ENCODE data around the gene CHRM4. TPM values are rescaled to one million over a fixed set of nuclear protein-coding genes. Genes with fewer than 3 reads are reported as not detected.
"Not testable (repeated sequence)": the region's sequence is repeated elsewhere in the genome, so short reads cannot be mapped to it uniquely, and the experiment has no call there.

CHRM4 gene
- polyA plus RNA-seq, 2 of the 4 experiments (the other 2 are of a cell fraction): 0.17 to 0.28 TPM

GRCh38 chr11:46381048-46381818 is 10.3 kb downstream of the CHRM4 start, which contains the start of gene MDK:
TSS of gene MDK (plus strand) at chr11:46381669. CDS start at chr11:46382058, 389 bp downstream.
- FAIRE-seq (no peak), ATAC-seq (peak in 1 of 2 experiments; percentile 10; a peak in 2 of 6 replicates), DNase-seq (ENCODE audit: low read depth in 1 of 2, low spot score in 1 of 2) (no peak)
- Histone ChIP-seq H3K4me1 (peaks cover 11% of the 10 kb centered on the region), H3K4me2 (peak within 1 kb of the TSS; percentile 99), H3K9me3 (no peaks in the 10 kb centered on the region), H3K27ac (peak within 1 kb of the TSS; percentile 37 to 85), H3K4me3 (peak within 1 kb of the TSS; percentile 48)
- 36% methylated on average over 3 of the region's 96 CpGs for WGBS (ENCODE audit: missing lambda C conversion rate)
- ChIA-PET POLR2A (no interaction called here), CTCF (interaction anchor here (0.5 to 19.6 kb wide), 2 partner anchors 9 to 277 kb away, joined by 3 to 220 read pairs; partner anchors contain the start of gene CHRM4)
- TF ChIP-seq HOXB5 (CRISPR knock-in tag; IDR thresholded peaks at IDR 0.05): no peak
- TF ChIP-seq JUN (IDR thresholded peaks at IDR 0.05): no peak
- TF ChIP-seq HEYL (CRISPR knock-in tag; IDR thresholded peaks at IDR 0.05): no peak
- no peak for TF ChIP-seq ZNF302 (CRISPR knock-in tag; IDR thresholded peaks at IDR 0.05)
- TF ChIP-seq GATA3 (IDR thresholded peaks at IDR 0.05; ENCODE audit: borderline replicate concordance): no peak
- no peak for TF ChIP-seq REST (IDR thresholded peaks at IDR 0.05)
- no peak for TF ChIP-seq SMC3 (IDR thresholded peaks at IDR 0.05)
- TF ChIP-seq MAZ (IDR thresholded peaks at IDR 0.05; ENCODE audit: borderline replicate concordance, low read depth, low read length): no peak
- no peak for TF ChIP-seq CBX8 (IDR thresholded peaks at IDR 0.05)
- no peak for TF ChIP-seq HES2 (IDR thresholded peaks at IDR 0.05)
- no peak for TF ChIP-seq CHD4 (IDR thresholded peaks at IDR 0.05; ENCODE audit: borderline replicate concordance)
- TF ChIP-seq EP300 (IDR thresholded peaks at IDR 0.05): no peak

- Histone ChIP-seq H3K9me3 (no peaks in the 10 kb centered on the region), H3K4me2 (peak overlapping the region; percentile 99), H3K4me1 (peaks cover 11% of the 10 kb centered on the region), H3K27ac (peak overlapping the region; percentile 37 to 85), H3K4me3 (peak overlapping the region; percentile 48)
- no peak for TF ChIP-seq POLR2A (IDR thresholded peaks at IDR 0.05; ENCODE audit: low read length)
- no peak for TF ChIP-seq ZNF302 (CRISPR knock-in tag; IDR thresholded peaks at IDR 0.05)
- no peak for TF ChIP-seq RFX5 (IDR thresholded peaks at IDR 0.05)
- peak; percentile 34; the same call in 1 of the 2 replicates for TF ChIP-seq MAX (IDR thresholded peaks at IDR 0.05)
- TF ChIP-seq FOSL2 (IDR thresholded peaks at IDR 0.05): no peak
- peak; percentile 27; the same call in 1 of the 2 replicates for TF ChIP-seq FOSL2 (CRISPR knock-in tag; IDR thresholded peaks at IDR 0.05)
- 0 out of 2 replicates have a peak, but pooled peaks have one; percentile 39 for TF ChIP-seq PBX3 (IDR thresholded peaks at IDR 0.05)
- no peak for TF ChIP-seq TP53 (CRISPR knock-in tag; IDR thresholded peaks at IDR 0.05)
- no peak for TF ChIP-seq CEBPB (IDR thresholded peaks at IDR 0.05)
- TF ChIP-seq HES2 (IDR thresholded peaks at IDR 0.05): no peak
- TF ChIP-seq KDM1A (IDR thresholded peaks at IDR 0.05; ENCODE audit: low read depth): no peak
- ATAC-seq (peak in 1 of 2 experiments; percentile 50; a peak in 3 of 6 replicates), FAIRE-seq (no peak), DNase-seq (ENCODE audit: low read depth in 1 of 2, low spot score in 1 of 2) (no peak)
- ChIA-PET POLR2A (no interaction called here), CTCF (interaction anchor here (1.5 to 19.6 kb wide), 3 partner anchors 10 to 165 kb away, joined by 3 to 220 read pairs (median 35); partner anchors contain the start of gene CHRM4)
- 8% methylated on average over 21 of the region's 45 CpGs for WGBS (ENCODE audit: missing lambda C conversion rate)
These were observed 11.1 kb downstream of the CHRM4 start for GRCh38 chr11:46380340-46381047.

- Histone ChIP-seq H3K4me1 (peaks cover 11% of the 10 kb centered on the region), H3K27ac (peak overlapping the region in 1 of 2 experiments; percentile 85; a peak in 2 of 6 replicates), H3K4me2 (peak overlapping the region; percentile 99; the same call in 2 of the 3 replicates)
- CTCF ChIA-PET: interaction anchor here (0.6 to 19.6 kb wide), 5 partner anchors 9 to 166 kb away, joined by 3 to 220 read pairs (median 3); partner anchors contain the start of gene CHRM4
- 88% methylated on average over 21 of the region's 36 CpGs for WGBS (ENCODE audit: missing lambda C conversion rate)
- POLR2A ChIA-PET; DNase-seq (ENCODE audit: low read depth in 1 of 2, low spot score in 1 of 2); H3K9me3 ChIP-seq; H3K4me3 ChIP-seq; FAIRE-seq: not testable (repeated sequence)
- ATAC-seq: peak in 1 of 2 experiments; percentile 33; a peak in 3 of 6 replicates
These were observed 11.9 kb downstream of the CHRM4 start for GRCh38 chr11:46379482-46380293.
